SK-N-SH (cell line): ENCODE results near the gene CASP5.
A peak's percentile ranks its signal among the peaks of the same experiment; 100 is the strongest.

ENCODE experiments used
- EP300 ChIP-seq, 2 experiments: IDR thresholded peaks; 2 replicates each; pipeline versions ENCODE4 v1.4.0 to v1.6.1; 2012; ENCODE audit warnings: borderline replicate concordance in 1 of 2, low read depth in 1 of 2, low read length in 1 of 2
- EZH2phosphoT487 ChIP-seq: fragments of 200-600 bp; sonication (generic); IDR thresholded peaks from 2 replicates; pipeline ENCODE4 v1.6.1; 2017; ENCODE audit warnings: low read depth, mixed run types, mild to moderate bottlenecking, antibody characterized with exemption, moderate library complexity, borderline replicate concordance
- TF ChIP-seq, protein P1 (sequence below): fragments of 200-600 bp; sonication (generic); IDR thresholded peaks from 2 replicates; pipeline ENCODE4 v1.6.1; 2017; ENCODE audit warnings: antibody characterized with exemption, mild to moderate bottlenecking, moderate library complexity

DNA sequence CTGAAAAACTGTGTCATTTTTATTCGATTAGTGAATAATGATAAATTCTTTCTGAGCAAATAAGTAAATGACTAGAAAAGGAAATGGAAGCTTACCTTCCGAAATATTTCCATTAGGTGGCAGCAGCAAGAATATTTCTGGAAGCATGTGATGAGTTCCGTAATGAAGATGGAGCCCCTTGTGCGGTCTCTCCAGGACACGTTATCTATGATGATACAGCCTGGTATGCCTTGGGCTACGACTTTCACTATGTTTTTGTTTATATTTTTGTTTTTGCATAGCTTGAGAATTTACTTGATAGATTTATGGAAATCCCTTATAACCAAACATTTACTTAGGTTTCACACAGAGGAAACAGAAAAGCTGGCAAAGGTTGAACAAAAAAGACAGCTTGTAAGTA lies 25.7 kb downstream of the CASP5 start:
- TF ChIP-seq EZH2phosphoT487 (no peak), EP300 (IDR thresholded peaks at IDR 0.05; ENCODE audit: borderline replicate concordance in 1 of 2, low read depth in 1 of 2, low read length in 1 of 2) (no peak)
- TF ChIP-seq, protein P1, sequence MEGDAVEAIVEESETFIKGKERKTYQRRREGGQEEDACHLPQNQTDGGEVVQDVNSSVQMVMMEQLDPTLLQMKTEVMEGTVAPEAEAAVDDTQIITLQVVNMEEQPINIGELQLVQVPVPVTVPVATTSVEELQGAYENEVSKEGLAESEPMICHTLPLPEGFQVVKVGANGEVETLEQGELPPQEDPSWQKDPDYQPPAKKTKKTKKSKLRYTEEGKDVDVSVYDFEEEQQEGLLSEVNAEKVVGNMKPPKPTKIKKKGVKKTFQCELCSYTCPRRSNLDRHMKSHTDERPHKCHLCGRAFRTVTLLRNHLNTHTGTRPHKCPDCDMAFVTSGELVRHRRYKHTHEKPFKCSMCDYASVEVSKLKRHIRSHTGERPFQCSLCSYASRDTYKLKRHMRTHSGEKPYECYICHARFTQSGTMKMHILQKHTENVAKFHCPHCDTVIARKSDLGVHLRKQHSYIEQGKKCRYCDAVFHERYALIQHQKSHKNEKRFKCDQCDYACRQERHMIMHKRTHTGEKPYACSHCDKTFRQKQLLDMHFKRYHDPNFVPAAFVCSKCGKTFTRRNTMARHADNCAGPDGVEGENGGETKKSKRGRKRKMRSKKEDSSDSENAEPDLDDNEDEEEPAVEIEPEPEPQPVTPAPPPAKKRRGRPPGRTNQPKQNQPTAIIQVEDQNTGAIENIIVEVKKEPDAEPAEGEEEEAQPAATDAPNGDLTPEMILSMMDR: peak; percentile 17
